Germinal center (tissue), 1 donor: ENCODE results near the gene GAS2L1.

Source experiments
- DNase-seq: peaks from one replicate; pipeline ENCODE4 v3.0.0; 2012; ENCODE audit warnings: mixed read lengths, low spot score

The GAS2L1 gene

GRCh38 chr22:29327089-29327764, 20.8 kb downstream of the GAS2L1 start:
- no peak for DNase-seq

DNA sequence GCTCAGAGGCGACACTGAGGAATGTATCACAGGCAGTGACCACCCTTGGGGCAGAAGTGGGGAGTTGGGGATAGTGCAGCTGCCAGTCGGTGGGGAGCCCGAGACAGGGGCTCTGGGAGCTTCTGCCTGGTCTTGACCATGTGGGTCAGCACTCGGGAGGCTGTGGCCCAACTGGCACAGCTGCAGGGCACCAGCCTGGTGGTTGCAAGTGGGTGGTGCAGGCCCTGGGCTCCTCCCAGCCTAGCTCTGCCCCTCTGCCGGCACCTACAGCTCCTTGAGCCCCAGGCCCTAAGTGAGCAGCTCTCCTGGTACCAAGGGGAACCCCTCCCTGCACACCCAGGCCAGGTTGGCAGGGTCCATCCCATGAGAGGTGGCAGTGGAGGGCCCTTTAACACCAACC, 21.6 kb downstream of the GAS2L1 start:
- DNase-seq = no peak

DNA sequence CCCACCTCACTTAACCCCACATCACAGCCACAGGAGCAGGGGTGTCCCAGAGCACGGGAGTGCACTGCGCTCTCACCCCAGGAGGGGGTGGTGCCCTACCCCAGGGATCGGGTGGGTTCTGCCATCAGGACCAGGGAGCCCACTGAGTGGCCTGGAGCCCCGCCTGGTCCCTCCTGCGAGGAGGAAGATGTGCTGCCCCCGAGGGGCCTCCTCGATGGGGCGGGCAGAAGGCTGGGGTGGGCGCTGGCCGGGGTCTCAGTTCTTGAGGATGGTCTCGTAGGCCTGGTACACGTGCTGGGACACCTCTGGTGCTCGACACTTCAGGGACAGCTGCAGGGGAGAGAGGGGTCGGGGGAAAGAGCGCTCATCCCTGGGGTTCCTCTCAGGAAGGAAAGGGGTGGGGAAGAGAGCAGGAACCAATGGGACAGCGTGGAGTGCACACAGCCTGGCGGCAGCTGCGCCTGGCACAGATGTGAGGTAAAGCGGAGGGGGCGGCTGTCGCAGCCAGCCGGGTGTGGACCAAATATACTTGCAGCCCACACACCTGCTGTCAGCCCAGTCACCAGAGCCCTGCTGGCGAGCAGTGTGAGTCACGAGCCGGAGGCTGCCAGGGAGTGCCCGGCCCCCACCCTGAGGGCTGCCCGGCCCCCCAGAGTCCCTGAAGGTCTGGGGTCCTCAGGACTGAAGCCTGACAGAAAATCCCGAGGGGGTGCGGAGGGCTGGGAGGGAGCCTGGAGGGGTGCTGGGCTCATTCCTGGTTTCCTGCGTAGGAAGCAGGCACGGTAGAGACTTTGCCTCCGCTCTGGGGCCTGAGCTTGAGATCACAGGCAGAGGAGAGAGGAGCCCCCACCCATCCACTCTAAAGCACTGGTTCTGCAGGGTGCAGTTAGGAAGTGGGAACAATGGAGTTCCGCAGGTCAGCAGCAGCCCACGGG, 22.4 kb downstream of the GAS2L1 start:
- no peak for DNase-seq

DNA sequence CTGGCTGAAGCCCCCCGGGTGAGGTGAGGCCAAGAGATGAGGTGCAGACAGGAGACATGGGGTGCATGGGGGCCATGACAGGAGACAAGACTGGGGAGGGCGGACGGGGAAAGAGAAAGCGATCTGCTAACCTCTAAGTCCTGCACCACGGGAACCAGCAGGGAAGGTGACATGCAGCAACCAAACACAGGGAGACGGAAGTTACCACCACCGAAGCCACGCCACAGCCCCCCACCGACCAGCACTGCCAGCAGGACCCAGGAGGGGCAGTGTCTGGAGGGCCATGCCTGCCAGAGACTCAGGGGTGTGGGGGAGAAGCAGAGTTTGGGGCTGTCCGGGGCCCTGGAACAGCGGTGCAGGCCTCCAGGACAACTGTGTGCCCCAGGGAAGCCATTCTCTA, 23.1 kb downstream of the GAS2L1 start:
- no peak for DNase-seq

DNA sequence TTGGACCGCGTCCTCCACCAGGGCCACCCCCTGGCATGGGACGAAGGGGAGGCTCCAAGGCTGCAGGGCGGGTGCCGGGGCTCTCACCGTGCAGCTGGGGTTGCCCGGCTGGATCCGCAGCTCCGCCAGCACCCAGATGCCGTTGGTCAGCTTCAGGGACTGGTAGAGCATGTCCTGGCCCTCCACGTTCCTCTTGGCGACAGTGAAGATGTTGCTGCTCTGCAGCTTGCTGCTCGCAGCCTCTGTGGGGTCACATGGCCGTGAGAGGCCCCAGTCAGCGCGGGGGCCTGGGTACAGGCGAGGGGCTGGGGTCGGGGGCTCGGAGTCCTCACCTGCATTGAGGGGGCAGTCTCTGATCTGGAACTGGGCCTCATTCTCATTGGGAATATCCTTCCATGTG, 23.8 kb downstream of the GAS2L1 start:
- no peak for DNase-seq

- no peak for DNase-seq
These were observed 24.3 kb downstream of the GAS2L1 start for GRCh38 chr22:29330753-29331152.

- DNase-seq = no peak
These were observed 24.8 kb downstream of the GAS2L1 start for GRCh38 chr22:29331213-29331612.

DNA sequence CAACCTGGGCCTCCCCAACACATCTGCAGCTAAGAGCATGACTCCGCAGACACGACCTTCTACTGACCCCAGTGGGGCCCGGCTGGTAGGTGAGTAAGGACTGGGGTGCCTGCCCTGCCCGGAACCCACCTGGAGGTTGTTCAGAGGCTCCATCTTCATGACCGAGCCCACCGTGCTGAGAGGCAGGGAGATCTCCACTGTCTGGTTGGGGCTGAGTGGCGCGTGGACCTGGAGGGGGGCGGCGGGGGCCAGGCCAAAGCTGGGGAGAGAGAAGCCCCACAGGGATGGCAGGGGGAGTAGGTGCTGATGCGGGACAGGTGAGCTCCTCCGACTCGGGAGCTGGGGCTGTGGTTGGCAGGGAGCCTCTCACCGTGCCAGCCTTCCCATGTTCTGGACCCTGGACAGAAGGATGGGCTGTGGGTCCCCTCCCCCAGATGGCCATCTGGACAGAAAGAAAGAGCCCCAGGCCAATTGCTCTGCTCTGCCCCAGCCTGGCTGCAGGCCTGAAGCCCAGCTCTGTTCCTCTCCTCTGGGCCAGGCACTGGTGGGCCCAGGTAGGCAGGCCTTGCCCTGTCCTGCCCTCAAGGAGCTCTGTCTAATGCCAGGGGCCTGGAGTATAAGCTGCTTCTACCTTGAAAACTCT, 25.3 kb downstream of the GAS2L1 start:
- DNase-seq = no peak

DNA sequence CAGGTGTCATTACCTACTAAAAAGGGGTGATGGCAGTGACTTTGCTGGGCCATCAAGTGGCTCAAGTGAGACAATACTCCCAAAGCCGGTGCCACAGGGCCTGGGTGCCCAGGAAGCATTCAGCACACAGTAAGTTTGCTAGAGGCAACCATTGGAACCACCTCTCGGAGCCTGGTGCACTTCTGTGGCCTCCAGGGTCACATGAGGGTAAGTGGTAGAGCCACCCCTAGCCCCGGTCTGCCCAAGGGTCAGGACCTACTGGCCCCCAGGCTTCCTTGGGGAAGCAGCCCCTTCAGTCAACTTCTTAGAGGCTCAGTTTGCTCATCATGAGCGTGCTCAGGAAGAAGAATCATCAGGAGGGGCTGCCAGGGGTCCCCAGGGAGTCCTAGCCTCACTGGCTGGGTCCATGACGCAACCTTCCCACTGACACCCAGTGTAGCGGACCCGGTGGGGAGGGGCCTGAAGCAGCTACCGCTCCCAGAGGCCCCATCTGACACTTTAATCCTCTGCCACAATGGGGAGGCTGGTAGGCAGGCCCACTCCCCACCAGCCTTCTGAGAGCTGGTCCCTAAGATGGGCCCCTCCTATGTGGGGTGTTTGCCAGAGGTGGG, 26.5 kb downstream of the GAS2L1 start:
- DNase-seq = no peak

DNA sequence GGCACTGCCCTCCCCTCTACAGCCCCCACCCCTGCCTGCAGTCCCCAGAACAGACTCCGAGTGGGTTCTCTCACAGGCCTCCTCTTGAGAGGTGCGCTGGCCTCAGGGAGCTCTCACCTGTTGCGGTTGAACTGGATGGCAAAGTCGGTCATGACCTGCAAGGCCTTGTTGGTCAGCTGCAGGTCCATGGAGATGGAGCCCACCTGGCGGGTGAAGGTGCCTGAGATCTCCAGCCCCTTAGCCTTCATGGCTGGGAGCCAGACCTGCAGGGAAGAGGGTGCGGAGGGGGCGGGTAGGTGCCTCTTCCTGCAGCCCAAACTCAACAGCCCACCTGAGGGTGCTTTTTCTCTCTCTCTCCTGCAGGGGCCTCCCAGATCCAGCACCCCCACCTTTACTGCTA, 27.7 kb downstream of the GAS2L1 start:
- no peak for DNase-seq

GRCh38 chr22:29334696-29335344, 28.4 kb downstream of the GAS2L1 start:
- no peak for DNase-seq

DNA sequence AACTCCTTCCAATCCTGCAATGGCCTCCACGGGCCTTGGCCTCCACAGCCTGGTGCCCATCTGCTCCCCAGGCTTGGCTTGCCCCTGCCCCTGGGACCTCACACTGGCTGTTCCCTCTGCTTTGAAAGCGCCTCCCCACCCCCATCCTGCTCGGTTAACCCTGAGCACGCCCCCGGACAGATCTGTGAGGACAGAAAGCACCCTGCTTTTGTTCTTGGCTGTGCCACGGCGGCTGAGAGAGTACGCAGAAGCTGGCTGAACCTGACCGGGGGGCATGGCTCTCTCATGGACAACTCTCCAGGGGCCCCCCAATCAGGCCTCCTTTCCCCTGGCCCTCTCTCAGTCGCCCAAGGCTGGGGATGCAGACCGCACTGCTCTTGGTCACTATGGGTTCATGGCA, 29.2 kb downstream of the GAS2L1 start:
- DNase-seq = no peak

DNA sequence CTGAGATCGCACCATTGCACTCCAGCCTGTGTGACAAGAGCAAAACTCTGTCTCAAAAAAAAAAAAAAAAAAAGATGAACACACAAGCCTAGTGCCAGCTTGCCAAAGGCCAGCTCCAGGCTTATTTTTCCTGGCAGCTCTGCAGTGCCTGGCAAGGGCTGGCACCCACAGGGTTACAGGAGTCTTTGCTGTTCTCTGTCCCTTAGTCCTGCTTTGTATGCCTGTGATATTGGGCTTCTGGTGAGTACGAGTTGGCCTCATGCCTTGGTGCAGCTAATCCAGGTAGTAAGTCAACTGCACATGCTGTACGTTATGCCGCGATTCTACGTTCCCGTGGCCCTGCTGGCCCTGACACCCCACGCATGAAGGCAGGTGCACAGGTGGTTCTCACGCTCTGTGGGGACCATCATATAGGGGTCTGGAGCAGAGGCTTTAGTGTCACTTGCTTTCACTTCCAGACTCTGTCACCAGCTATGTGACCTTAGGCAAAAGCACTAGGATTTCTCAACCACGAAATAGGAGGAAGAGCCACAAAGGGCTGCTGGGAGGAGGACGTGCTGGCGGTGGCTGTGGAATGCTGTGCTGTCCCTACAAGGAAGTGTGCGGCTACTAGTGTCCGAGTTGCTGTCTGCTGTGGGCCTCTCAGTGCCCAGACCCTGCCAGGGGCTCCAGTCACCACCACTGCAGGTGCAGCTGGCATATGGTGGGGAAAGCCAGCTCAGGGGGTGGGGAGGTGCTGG, 30.5 kb downstream of the GAS2L1 start:
- no peak for DNase-seq

GRCh38 chr22:29337631-29338284, 31.3 kb downstream of the GAS2L1 start:
- DNase-seq = no peak

DNA sequence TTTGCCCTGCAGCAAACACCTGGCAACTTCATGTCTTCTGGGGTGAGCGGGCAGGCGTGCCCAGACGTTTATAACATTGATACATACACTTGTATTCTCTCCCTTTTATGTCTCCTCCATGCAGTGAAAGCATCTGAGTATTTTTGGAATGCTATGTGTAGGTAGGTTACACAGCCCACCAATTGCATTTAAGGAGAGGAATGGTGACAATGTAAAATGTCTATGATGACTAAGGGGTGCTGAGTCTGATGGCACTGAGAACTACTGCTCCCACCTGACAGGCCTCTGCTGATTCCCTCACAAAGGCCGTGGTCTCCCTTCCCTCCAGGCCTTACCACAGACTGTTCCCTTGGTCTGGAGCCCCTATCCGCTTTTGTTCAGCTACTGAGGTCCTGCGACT, 31.9 kb downstream of the GAS2L1 start:
- DNase-seq = no peak

GRCh38 chr22:29339381-29340235, 33.2 kb downstream of the GAS2L1 start:
- DNase-seq = no peak

DNA sequence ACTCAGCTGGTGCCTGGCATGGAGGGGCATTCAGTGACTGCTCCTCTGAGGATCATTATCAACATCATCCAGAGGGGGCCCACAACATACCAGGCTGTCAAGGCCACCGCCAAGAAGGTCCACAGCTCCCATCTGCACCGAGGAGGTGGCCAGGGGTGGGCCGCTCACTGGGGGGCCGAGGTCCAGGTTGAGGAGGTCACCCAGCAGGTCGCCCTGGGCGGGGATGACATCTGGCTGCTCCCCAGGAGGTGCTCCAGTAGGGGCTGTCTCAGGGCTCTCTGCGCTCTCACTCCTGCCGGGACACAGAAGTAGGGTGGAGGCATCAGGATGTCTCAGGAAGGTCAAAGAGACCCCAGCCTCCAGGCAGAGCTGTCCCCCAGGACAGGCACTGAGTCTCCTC, 34.1 kb downstream of the GAS2L1 start:
- DNase-seq = no peak

DNA sequence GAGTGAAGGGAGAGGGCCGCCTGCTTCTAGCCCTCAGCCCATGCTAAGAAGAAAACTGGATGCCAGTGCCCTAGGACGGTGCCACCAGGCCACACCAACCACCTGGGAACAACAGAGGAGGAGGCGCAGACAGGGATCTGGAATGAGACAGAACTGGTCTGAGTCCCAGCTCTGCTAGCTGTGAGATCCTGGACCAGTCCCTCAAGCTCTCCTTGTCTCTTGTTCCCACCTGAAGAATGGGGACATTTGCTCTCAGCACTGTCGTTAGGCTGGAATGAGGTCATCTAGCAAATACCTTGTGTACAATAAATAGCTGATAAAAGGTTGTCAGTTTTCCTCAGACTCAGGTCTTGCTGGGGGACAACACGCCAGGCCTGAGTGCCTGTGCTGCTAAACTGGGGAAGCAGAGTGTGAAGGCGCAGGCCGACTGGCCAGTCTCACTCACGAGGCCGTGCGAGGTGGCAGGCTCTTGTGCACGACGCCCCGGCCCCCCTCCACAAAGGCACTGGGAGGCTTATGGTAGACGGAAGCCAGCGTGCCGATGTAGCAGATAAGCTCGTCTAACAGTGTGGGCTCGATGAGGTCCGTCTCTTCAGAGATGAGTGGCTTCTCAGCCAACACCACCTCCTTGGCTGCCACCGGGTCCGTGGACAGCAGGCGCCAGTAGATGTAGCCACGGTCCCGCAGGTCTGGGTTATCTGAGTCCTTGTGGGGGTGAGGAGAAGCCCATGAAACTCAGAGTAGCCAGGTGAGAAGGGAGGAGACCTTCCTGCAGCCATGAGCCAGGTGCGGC, 34.8 kb downstream of the GAS2L1 start:
- no peak for DNase-seq

DNA sequence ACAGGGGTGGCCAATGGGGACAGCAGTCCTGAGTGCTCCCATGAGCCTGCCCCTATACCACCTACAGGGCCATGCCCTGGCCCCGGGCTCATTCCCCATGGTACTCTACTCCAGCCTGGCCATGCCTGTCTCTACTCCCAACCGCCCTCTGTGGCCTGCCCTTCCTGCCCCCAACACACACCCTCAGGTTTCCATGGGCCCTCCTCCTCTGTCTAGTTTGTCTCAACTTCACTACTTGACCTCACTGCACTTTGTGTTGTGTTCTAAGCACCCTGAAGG, 35.3 kb downstream of the GAS2L1 start:
- no peak for DNase-seq
